Chondrocyte (in vitro differentiated cells): ENCODE measurements around the gene DNAL4. TPM values are rescaled to one million over a fixed set of nuclear protein-coding genes. Genes with fewer than 3 reads are reported as not detected.
A peak's percentile ranks its signal among the peaks of the same experiment; 100 is the strongest.

Experiments used
- DNase-seq: peaks from one replicate; pipeline ENCODE4 v3.0.0; 2021; ENCODE audit warnings: mixed read lengths, low spot score
- H3K27ac Mint-ChIP-seq: one replicate; pipeline ENCODE4 v1.8.0; 2021; ENCODE audit warnings: mild to moderate bottlenecking, moderate library complexity, mixed read lengths; ENCODE audit not compliant: unreplicated experiment
- H3K27me3 Mint-ChIP-seq: 2 replicates; pipeline ENCODE4 v1.8.0; 2021; ENCODE audit warnings: low read depth, mixed read lengths
- H3K36me3 Mint-ChIP-seq: 2 replicates; pipeline ENCODE4 v1.8.0; 2021; ENCODE audit warnings: low read depth, mixed read lengths
- H3K4me1 Mint-ChIP-seq: 2 replicates; pipeline ENCODE4 v1.8.0; 2021; ENCODE audit warnings: low read depth, mild to moderate bottlenecking, mixed read lengths
- H3K4me3 Mint-ChIP-seq: one replicate; pipeline ENCODE4 v1.8.0; 2021; ENCODE audit warnings: mild to moderate bottlenecking, moderate library complexity, mixed read lengths; ENCODE audit not compliant: unreplicated experiment
- H3K9me3 Mint-ChIP-seq: 2 replicates; pipeline ENCODE4 v1.8.0; 2021; ENCODE audit warnings: low read depth, mixed read lengths
- CTCF ChIP-seq: fragments of 200-600 bp; sonication (generic); IDR thresholded peaks from 2 replicates; pipeline ENCODE4 v1.5.0; 2021; ENCODE audit warnings: antibody characterized with exemption, mild to moderate bottlenecking, moderate library complexity
- total RNA-seq: library from RNA; stranded (reverse); gene quantifications from 3 replicates; pipeline ENCODE4 v1.2.1, GENCODE V29; 2021

The DNAL4 gene
- total RNA-seq, 1 donor from 2014 or later, result 11.8 TPM

DNA sequence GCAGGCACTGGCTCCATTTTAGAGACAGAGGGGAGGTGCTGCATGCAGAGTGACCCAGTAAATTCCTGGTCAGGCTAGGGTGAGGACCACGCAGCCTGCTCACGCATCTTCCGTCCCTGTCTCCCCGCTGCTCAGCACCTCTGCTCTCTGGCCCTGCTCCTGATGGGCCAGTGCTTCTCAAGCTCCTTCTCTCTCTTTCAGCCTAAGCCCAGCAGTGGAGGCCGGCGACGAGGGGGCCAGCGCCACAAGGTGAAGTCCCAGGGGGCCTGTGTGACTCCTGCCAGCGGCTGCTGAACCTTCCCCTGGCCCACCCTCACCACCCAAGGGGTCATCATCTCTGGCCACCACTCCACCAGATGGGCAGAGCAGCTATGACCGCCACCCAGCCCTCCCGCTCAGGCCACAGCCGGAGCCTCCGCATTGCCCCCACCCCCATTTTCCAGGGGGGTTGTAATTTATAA is 63.5 kb downstream of the DNAL4 start:
- Mint-ChIP-seq H3K36me3 (peaks cover 35% of the 10 kb centered on the region), H3K27ac (no peak overlapping the region), H3K9me3 (no peaks in the 10 kb centered on the region), H3K27me3 (no peaks in the 10 kb centered on the region), H3K4me3 (no peak overlapping the region), H3K4me1 (peaks cover 39% of the 10 kb centered on the region)
- TF ChIP-seq CTCF, result no peak
- DNase-seq, result no peak

GRCh38 chr22:38729946-38730345 is 64.0 kb downstream of the DNAL4 start:
- H3K36me3 Mint-ChIP-seq, result peaks cover 39% of the 10 kb centered on the region
- H3K9me3 Mint-ChIP-seq, result no peaks in the 10 kb centered on the region
- DNase-seq, result no peak

DNA sequence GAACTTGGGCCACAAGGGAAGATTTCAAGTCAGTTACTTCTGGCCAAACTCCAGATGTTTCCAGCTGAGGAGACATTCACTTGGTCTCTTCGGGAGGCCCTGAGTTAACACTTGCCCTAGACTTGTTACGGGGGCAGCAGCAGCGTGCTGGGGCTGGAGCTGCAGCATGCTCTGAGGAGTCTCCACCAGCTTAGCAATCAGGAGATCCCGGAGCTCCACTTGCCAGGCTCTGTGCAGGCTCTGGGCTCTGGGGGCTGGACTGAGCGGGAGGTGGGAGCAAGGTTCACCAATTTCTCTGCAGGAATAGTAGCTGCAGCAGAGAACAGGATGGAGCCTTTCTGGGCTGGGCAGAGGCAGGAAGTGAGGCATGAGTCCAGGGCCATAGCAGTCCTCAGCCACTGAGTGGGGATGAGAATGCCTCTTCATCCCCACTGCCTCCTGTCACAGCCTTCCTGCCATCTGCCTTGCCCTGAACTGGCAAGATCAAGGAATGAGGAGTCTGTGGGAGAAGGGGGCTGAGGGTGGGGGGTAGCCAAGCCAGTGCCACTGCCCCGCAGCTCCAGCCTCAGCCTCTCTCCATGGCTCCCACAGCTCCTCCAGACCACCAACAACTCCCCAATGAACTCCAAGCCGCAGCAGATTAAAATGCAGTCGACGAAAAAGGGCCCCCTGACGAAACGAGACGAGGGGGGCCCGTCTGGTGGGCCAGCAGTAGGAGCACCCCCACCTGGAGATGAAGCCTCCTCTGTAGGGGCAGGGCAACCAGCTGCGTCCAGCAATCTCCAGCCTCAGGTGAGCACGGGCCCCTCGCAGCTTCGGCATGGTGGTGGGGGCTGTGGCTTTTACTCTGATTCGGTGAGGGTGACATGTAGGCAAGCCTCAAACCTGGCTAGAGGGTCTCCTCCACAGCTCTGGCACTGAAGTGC is 64.8 kb downstream of the DNAL4 start:
- peaks cover 44% of the 10 kb centered on the region for H3K4me1 Mint-ChIP-seq
- H3K27me3 Mint-ChIP-seq, result no peaks in the 10 kb centered on the region
- no peaks in the 10 kb centered on the region for H3K9me3 Mint-ChIP-seq
- no peak for TF ChIP-seq CTCF
- H3K4me3 Mint-ChIP-seq, result no peak overlapping the region
- peaks cover 46% of the 10 kb centered on the region for H3K36me3 Mint-ChIP-seq
- H3K27ac Mint-ChIP-seq, result peak overlapping the region; percentile 54
- no peak for DNase-seq

More at GRCh38 chr22:38729946-38730345, 64.0 kb downstream of the DNAL4 start:
- no peaks in the 10 kb centered on the region for H3K27me3 Mint-ChIP-seq
- TF ChIP-seq CTCF, result no peak
- no peak overlapping the region for H3K4me3 Mint-ChIP-seq
- no peak overlapping the region for H3K27ac Mint-ChIP-seq
- H3K4me1 Mint-ChIP-seq, result peaks cover 44% of the 10 kb centered on the region

Other genes starting within 250 kb of the DNAL4 start
- gene DMC1, start 224.0 kb downstream of the DNAL4 start, total RNA-seq, result 0.51 to 1.2 TPM (median 0.82 TPM) in 3 replicates
- gene FAM227A, start 137.8 kb downstream of the DNAL4 start, total RNA-seq, result 1.5 to 5.4 TPM (median 1.8 TPM) in 3 replicates
- 29.9 to 44.5 TPM (median 33.5 TPM) in 3 replicates for gene CBY1, start 137.5 kb downstream of the DNAL4 start, total RNA-seq
- gene TOMM22, start 112.2 kb downstream of the DNAL4 start, total RNA-seq, result 44.8 to 54.1 TPM (median 47.7 TPM) in 3 replicates
- 80.3 to 87.0 TPM (median 85.7 TPM) in 3 replicates for gene JOSD1, start 93.2 kb downstream of the DNAL4 start, total RNA-seq
- gene GTPBP1, start 88.2 kb downstream of the DNAL4 start, total RNA-seq, result 37.7 to 58.6 TPM (median 43.3 TPM) in 3 replicates
- 89.6 to 124 TPM (median 124 TPM) in 3 replicates for gene SUN2, start 38.1 kb downstream of the DNAL4 start, total RNA-seq
- gene NPTXR, start 49.9 kb upstream of the DNAL4 start, total RNA-seq, result 23.4 to 37.5 TPM (median 35.0 TPM) in 3 replicates
- 80.1 to 110 TPM (median 82.9 TPM) in 3 replicates for gene CBX6, start 78.1 kb upstream of the DNAL4 start, total RNA-seq
- gene APOBEC3A, start 163.5 kb upstream of the DNAL4 start, total RNA-seq, result not detected in 3 replicates
- 1.5 to 2.9 TPM (median 2.4 TPM) in 3 replicates for gene APOBEC3B, start 188.2 kb upstream of the DNAL4 start, total RNA-seq
- 17.2 to 22.3 TPM (median 21.3 TPM) in 3 replicates for gene APOBEC3C, start 220.1 kb upstream of the DNAL4 start, total RNA-seq
- gene APOBEC3D, start 227.0 kb upstream of the DNAL4 start, total RNA-seq, result 0.37 to 0.79 TPM (median 0.44 TPM) in 3 replicates
- gene APOBEC3F, start 246.7 kb upstream of the DNAL4 start, total RNA-seq, result 5.3 to 8.3 TPM (median 6.5 TPM) in 3 replicates